NK-92 (cell line): Measurements from ENCODE around the gene CARM1.
"Not testable (repeated sequence)": the region's sequence is repeated elsewhere in the genome, so short reads cannot be mapped to it uniquely, and the experiment has no call there.

Source experiments
- DNase-seq: peaks from one replicate; lab custom pipeline; 2025; ENCODE audit not compliant: unreplicated experiment; lab: John Stamatoyannopoulos, UW

CARM1 gene

GRCh38 chr19:10870955-10871603, at the start of gene CARM1:
Gene CARM1 (plus strand): TSS chr19:10871553. CDS start chr19:10871703, 150 bp downstream.
- DNase-seq, result peak; percentile 94

- no peak for DNase-seq
Observed at GRCh38 chr19:10823690-10824089, 47.7 kb upstream of the CARM1 start.

GRCh38 chr19:10826231-10826630, 45.1 kb upstream of the CARM1 start:
- DNase-seq, result no peak

- DNase-seq, result no peak
Observed at GRCh38 chr19:10826846-10827245, 44.5 kb upstream of the CARM1 start.

- DNase-seq, result no peak
Observed at GRCh38 chr19:10828981-10829821, 42.2 kb upstream of the CARM1 start.

GRCh38 chr19:10829967-10830366, 41.4 kb upstream of the CARM1 start:
- no peak for DNase-seq

- DNase-seq, result no peak
Observed at GRCh38 chr19:10830370-10830769, 41.0 kb upstream of the CARM1 start.

- DNase-seq, result no peak
Observed at GRCh38 chr19:10830931-10831779, 40.2 kb upstream of the CARM1 start.

GRCh38 chr19:10831987-10832938, 39.1 kb upstream of the CARM1 start:
- no peak for DNase-seq

- no peak for DNase-seq
Observed at GRCh38 chr19:10832939-10833296, 38.4 kb upstream of the CARM1 start.

- no peak for DNase-seq
Observed at GRCh38 chr19:10835089-10835753, 36.1 kb upstream of the CARM1 start.

GRCh38 chr19:10835754-10836478, 35.4 kb upstream of the CARM1 start, which contains the start of gene TMED1:
Gene TMED1 (minus strand): TSS chr19:10836212. CDS start chr19:10836191, 21 bp downstream.
- DNase-seq, result peak; percentile 87

- no peak for DNase-seq
Observed at GRCh38 chr19:10836479-10837330, 34.6 kb upstream of the CARM1 start.

- DNase-seq, result not testable (repeated sequence)
Observed at GRCh38 chr19:10837649-10838048, 33.7 kb upstream of the CARM1 start.

- no peak for DNase-seq
Observed at GRCh38 chr19:10838377-10838776, 33.0 kb upstream of the CARM1 start.

- no peak for DNase-seq
Observed at GRCh38 chr19:10839114-10840050, 32.0 kb upstream of the CARM1 start.

- DNase-seq, result no peak
Observed at GRCh38 chr19:10842788-10843187, 28.6 kb upstream of the CARM1 start.
